Measurements from ENCODE around the gene MROH2A. TPM values are rescaled to one million over a fixed set of nuclear protein-coding genes. Genes with fewer than 3 reads are reported as not detected.

Gene MROH2A
- total RNA-seq, 1 experiment from 2014 or later, result 1.4 TPM

DNA sequence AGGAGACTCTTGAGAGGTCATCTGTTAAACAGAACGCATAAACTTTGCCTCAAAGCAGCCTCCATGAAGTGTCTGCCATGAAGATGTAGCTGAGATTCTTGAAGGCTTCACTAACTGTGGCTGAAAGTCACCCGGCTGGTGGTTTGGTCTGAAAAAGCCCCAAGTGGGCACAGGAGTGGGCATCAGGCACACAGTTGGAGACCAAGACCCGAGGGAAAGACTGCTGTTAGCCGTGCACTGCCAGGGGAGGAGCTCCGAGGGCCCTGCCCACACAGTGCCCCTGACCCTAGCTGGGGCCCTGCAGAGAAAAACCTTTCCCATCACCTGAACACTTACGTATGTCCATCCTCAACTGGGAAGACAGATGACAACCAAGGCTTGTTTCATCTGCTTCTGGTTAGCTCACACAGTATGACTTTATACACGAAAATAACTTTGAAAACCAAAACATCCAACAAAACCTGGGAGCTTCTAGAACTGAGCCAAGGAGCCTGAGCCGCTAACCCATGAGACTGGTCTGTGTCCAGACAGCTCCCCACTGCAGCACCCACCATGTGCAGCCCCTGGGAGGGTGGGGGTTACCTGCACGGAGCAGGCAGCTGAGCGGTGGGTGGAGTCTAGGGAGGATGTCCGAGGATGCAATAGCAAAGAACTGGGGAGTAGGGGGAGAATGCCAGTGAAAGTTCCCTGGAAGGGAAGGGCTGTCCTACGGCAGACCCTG, 60.8 kb downstream of the MROH2A start:
- Histone ChIP-seq H3K4me2 (no peak overlapping the region), H3K36me3 (ENCODE audit: low read depth) (peaks cover 69% of the 10 kb centered on the region), H3K27me3 (ENCODE audit: insufficient read depth, low read depth) (no peaks in the 10 kb centered on the region), H3K9me2 (ENCODE audit: insufficient read depth) (no peaks in the 10 kb centered on the region), H3K4me3 (no peak overlapping the region), H2AFZ (no peak overlapping the region), H3K27ac (no peak overlapping the region), H3K4me1 (replicated peaks; ENCODE audit: insufficient read depth) (no peaks in the 10 kb centered on the region), H3K79me2 (ENCODE audit: low read depth) (peaks cover 68% of the 10 kb centered on the region), H3K9me3 (ENCODE audit: insufficient read depth, low read depth) (no peaks in the 10 kb centered on the region), H4K20me1 (ENCODE audit: insufficient read depth) (peaks cover 14% of the 10 kb centered on the region; the same call in 1 of the 2 replicates), H3F3A (ENCODE audit: insufficient read depth, low read depth) (peaks cover 38% of the 10 kb centered on the region; the same call in 1 of the 2 replicates)
- intact Hi-C loops (cut with micrococcal nuclease; ENCODE audit: unreplicated experiment), result no loop called here
- CTCF ChIA-PET, result no interaction called here
- DNase-seq, result no peak
- TF ChIP-seq, protein P1, sequence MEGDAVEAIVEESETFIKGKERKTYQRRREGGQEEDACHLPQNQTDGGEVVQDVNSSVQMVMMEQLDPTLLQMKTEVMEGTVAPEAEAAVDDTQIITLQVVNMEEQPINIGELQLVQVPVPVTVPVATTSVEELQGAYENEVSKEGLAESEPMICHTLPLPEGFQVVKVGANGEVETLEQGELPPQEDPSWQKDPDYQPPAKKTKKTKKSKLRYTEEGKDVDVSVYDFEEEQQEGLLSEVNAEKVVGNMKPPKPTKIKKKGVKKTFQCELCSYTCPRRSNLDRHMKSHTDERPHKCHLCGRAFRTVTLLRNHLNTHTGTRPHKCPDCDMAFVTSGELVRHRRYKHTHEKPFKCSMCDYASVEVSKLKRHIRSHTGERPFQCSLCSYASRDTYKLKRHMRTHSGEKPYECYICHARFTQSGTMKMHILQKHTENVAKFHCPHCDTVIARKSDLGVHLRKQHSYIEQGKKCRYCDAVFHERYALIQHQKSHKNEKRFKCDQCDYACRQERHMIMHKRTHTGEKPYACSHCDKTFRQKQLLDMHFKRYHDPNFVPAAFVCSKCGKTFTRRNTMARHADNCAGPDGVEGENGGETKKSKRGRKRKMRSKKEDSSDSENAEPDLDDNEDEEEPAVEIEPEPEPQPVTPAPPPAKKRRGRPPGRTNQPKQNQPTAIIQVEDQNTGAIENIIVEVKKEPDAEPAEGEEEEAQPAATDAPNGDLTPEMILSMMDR (conservative IDR thresholded peaks at IDR 0.05), result no peak
- no peak for TF ChIP-seq EZH2 (IDR thresholded peaks at IDR 0.05; ENCODE audit: low read depth)
- BruUV-seq (replicated peaks), result no TSS peak
- POLR2A ChIA-PET (ENCODE audit: unreplicated experiment), result interaction anchor here (0.6 kb wide), 1 partner anchor 96 kb away, joined by 7 read pairs; no protein-coding TSS in a partner anchor

DNA sequence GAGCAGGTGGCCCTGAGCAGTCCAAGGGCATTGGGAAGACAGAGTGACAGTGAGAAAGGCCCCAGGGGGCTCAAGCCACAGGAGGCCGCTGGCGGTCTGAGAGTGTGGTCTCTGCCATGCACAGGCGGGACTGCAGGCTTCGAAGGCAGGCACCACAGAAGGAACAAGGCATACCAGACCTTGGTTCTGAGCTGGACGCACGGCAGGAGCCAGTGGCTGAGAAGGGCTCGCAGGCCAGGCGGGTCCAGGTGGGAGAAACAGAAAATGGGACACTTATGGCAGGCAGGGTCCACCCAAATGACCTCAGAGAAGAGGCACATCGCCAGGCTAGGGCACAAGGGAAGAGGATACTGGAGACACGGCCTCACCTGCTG, 61.3 kb downstream of the MROH2A start:
- no peak overlapping the region for H3K4me3 ChIP-seq
- peaks cover 33% of the 10 kb centered on the region; the same call in 1 of the 2 replicates for H3F3A ChIP-seq (ENCODE audit: insufficient read depth, low read depth)
- H3K36me3 ChIP-seq (ENCODE audit: low read depth), result peaks cover 75% of the 10 kb centered on the region
- BruUV-seq (replicated peaks), result no TSS peak
- no peak for DNase-seq
- peaks cover 72% of the 10 kb centered on the region for H3K79me2 ChIP-seq (ENCODE audit: low read depth)
- H3K27ac ChIP-seq, result no peak overlapping the region
- ChIA-PET CTCF (no interaction called here), POLR2A (ENCODE audit: unreplicated experiment) (interaction anchor here (0.6 kb wide), 1 partner anchor 97 kb away, joined by 7 read pairs; no protein-coding TSS in a partner anchor)
- intact Hi-C loops (cut with micrococcal nuclease; ENCODE audit: unreplicated experiment), result no loop called here
- H3K9me3 ChIP-seq (ENCODE audit: insufficient read depth, low read depth), result no peaks in the 10 kb centered on the region
- H3K4me2 ChIP-seq, result no peak overlapping the region
- peaks cover 14% of the 10 kb centered on the region; the same call in 1 of the 2 replicates for H4K20me1 ChIP-seq (ENCODE audit: insufficient read depth)
- TF ChIP-seq, protein P1 (conservative IDR thresholded peaks at IDR 0.05), result no peak
- TF ChIP-seq EZH2 (IDR thresholded peaks at IDR 0.05; ENCODE audit: low read depth), result no peak
- no peaks in the 10 kb centered on the region for H3K27me3 ChIP-seq (ENCODE audit: insufficient read depth, low read depth)
- H2AFZ ChIP-seq, result no peak overlapping the region
- no peaks in the 10 kb centered on the region for H3K9me2 ChIP-seq (ENCODE audit: insufficient read depth)
- no peaks in the 10 kb centered on the region for H3K4me1 ChIP-seq (replicated peaks; ENCODE audit: insufficient read depth)

DNA sequence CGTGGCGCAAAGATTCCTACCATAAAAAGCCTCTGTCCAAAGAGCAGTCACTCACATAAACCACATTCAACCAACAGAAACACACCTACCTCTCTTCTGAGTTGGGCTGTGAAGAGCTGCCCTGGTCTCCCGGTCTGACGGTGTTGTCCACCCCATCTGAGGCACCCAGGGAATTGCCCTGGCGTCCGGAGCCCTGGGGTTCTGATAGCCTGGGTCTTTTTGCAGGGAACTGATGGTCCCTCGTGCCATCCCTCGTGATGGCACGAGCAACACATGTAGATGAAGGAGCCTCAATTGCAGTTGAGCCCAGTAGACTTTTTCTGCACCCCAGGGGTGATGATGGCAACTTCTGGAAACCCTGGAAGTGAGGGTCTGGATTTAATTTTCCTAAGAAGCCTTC, 62.4 kb downstream of the MROH2A start:
- Histone ChIP-seq H3K9me3 (ENCODE audit: insufficient read depth, low read depth) (no peaks in the 10 kb centered on the region), H3F3A (ENCODE audit: insufficient read depth, low read depth) (peaks cover 22% of the 10 kb centered on the region; the same call in 1 of the 2 replicates), H3K27me3 (ENCODE audit: insufficient read depth, low read depth) (no peaks in the 10 kb centered on the region), H3K4me2 (no peak overlapping the region), H3K9me2 (ENCODE audit: insufficient read depth) (no peaks in the 10 kb centered on the region), H3K4me1 (replicated peaks; ENCODE audit: insufficient read depth) (no peaks in the 10 kb centered on the region), H3K4me3 (no peak overlapping the region), H3K36me3 (ENCODE audit: low read depth) (peaks cover 84% of the 10 kb centered on the region), H2AFZ (no peak overlapping the region), H3K79me2 (ENCODE audit: low read depth) (peaks cover 75% of the 10 kb centered on the region), H4K20me1 (ENCODE audit: insufficient read depth) (peaks cover 14% of the 10 kb centered on the region; the same call in 1 of the 2 replicates), H3K27ac (no peak overlapping the region)
- intact Hi-C loops (cut with micrococcal nuclease; ENCODE audit: unreplicated experiment), result no loop called here
- TF ChIP-seq, protein P1 (conservative IDR thresholded peaks at IDR 0.05), result no peak
- TF ChIP-seq EZH2 (IDR thresholded peaks at IDR 0.05; ENCODE audit: low read depth), result no peak
- POLR2A ChIA-PET (ENCODE audit: unreplicated experiment), result interaction anchor here (0.5 kb wide), 1 partner anchor 525 kb away, joined by 4 read pairs; no protein-coding TSS in a partner anchor
- no peak for DNase-seq
- CTCF ChIA-PET, result no interaction called here
- BruUV-seq (replicated peaks), result no TSS peak

Data from PC-9 (cell line).